ENCODE results near the gene PSPC1. TPM values are rescaled to one million over a fixed set of nuclear protein-coding genes. Genes with fewer than 3 reads are reported as not detected.
A peak's percentile ranks its signal among the peaks of the same experiment; 100 is the strongest.
"Not testable (repeated sequence)": the region's sequence is repeated elsewhere in the genome, so short reads cannot be mapped to it uniquely, and the experiment has no call there.

Gene PSPC1, protein sequence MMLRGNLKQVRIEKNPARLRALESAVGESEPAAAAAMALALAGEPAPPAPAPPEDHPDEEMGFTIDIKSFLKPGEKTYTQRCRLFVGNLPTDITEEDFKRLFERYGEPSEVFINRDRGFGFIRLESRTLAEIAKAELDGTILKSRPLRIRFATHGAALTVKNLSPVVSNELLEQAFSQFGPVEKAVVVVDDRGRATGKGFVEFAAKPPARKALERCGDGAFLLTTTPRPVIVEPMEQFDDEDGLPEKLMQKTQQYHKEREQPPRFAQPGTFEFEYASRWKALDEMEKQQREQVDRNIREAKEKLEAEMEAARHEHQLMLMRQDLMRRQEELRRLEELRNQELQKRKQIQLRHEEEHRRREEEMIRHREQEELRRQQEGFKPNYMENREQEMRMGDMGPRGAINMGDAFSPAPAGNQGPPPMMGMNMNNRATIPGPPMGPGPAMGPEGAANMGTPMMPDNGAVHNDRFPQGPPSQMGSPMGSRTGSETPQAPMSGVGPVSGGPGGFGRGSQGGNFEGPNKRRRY
- total RNA-seq (10 to 100 TPM; 75.2 to 84.9 TPM), total RNA-seq (98.7 to 139 reads per million in 2 donors)

DNA sequence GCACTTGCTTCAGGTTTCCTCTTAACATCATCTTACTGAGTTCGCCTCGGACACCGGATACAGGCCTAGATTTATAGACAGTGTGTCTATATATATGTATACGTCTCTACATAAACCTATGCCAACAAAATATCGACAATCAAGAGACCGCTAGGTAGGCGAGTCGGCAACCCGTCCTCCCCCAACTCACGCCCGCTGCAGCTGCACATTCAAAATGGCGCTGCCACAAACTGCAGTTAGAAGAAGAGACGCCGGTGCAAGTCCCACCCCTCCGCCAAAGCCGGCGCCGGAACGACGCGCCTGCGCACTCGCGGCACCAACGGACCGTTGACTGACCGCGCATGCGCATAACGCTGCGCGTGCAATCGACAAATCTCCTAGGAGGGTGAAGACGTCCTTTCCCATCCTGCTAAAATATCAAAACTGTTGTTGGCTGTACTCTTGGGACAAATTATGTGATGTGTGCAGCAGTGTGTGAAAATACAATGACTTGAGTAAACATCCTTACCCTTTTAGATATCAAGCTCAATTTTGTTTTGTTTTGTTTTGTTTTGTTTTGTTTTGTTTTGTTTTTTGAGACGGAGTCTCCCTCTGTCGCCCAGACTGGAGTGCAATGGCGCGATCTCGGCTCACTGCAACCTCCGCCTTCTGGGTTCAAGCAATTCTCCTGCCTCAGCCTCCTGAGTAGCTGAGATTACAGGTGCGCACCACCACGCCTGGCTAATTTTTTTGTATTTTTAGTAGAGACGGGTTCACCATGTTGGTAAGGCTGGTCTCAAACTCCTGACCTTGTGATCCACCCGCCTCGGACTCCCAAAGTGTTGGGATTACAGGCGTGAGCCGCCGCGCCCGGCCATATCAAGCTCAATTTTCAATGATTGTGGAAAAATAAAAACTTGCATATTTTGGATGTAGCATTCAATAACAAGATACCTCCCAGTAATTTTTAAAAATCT is at the start of gene PSPC1:
Gene PSPC1, minus strand, starts transcription at position 219 of the 956 bp plus-strand sequence. Its CDS starts 188 bp downstream, at position 31.
- Mint-ChIP-seq H3K4me1 (peaks cover 10% of the 10 kb centered on the region), H3K4me3 (peak within 1 kb of the TSS; percentile 88), H3K27ac (peak within 1 kb of the TSS; percentile 91)
- H3K36me3 Mint-ChIP-seq (ENCODE audit: low read depth); H3K9me3 ChIP-seq (ENCODE audit: control insufficient read depth, low read length, poor library complexity, severe bottlenecking); H3K27me3 Mint-ChIP-seq: not testable (repeated sequence)
- ATAC-seq (peak; percentile 91), DNase-seq (peak; percentile 95 to 96 (median 96))

DNA sequence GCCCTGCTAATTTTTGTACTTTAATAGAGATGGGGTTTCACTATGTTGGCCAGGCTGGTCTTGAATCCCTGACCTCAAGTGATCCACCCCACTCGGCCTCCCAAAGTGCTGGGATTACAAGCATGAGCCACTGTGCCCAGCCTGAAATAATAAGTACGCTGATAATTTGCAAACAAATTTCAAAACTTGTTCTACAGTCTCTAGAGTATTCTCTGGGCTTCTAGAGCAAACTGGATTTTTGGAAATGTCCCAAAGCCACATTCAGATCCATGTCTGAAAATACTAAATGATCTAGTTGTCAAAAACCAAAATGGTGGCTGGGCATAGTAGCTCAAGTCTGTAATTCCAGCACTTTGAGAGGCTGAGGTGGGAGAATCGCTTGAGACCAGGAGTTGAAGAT is 39.9 kb upstream of the PSPC1 start:
- Mint-ChIP-seq H3K27me3 (no peaks in the 10 kb centered on the region), H3K4me1 (peaks cover 2% of the 10 kb centered on the region), H3K4me3 (no peak overlapping the region), H3K36me3 (ENCODE audit: low read depth) (peaks cover 10% of the 10 kb centered on the region), H3K27ac (no peak overlapping the region)
- ATAC-seq (no peak), DNase-seq (no peak)
- H3K9me3 ChIP-seq (ENCODE audit: control insufficient read depth, low read length, poor library complexity, severe bottlenecking) = no peaks in the 10 kb centered on the region

DNA sequence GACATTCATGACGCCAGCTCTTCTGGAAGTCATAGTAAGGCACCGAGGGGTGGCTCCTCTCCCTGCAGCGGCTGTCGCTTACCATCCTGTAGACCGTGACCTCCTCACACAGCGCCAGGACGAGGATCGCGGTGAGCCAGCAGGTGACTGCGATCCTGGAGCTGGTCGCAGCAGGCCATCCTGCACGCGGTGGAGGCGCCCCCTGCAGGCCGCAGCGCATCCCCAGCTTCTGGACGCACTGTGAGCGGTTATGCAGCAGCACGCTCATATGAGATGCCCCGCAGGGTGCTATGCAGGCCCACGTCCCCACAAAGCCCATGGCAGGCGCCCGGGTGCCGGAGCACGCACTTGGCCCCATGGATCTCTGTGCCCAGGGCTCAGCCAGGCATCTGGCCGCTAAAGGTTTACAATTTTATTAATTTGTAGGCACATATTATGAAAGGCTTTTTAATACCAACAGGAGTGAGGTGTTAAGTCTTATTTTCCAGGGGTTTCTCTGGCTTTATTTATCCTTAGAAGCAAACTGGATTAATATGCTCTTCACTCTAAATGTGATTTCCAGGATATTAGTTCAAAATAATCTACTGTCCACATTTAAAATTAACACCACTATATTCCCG is 35.6 kb upstream of the PSPC1 start:
- Mint-ChIP-seq H3K4me3 (no peak overlapping the region), H3K36me3 (ENCODE audit: low read depth) (peaks cover 9% of the 10 kb centered on the region), H3K4me1 (peaks cover 2% of the 10 kb centered on the region), H3K27ac (peak overlapping the region; percentile 51), H3K27me3 (no peaks in the 10 kb centered on the region)
- no peaks in the 10 kb centered on the region for H3K9me3 ChIP-seq (ENCODE audit: control insufficient read depth, low read length, poor library complexity, severe bottlenecking)
- ATAC-seq = peak; percentile 53
- peak; percentile 7 to 12 (median 11) for DNase-seq

DNA sequence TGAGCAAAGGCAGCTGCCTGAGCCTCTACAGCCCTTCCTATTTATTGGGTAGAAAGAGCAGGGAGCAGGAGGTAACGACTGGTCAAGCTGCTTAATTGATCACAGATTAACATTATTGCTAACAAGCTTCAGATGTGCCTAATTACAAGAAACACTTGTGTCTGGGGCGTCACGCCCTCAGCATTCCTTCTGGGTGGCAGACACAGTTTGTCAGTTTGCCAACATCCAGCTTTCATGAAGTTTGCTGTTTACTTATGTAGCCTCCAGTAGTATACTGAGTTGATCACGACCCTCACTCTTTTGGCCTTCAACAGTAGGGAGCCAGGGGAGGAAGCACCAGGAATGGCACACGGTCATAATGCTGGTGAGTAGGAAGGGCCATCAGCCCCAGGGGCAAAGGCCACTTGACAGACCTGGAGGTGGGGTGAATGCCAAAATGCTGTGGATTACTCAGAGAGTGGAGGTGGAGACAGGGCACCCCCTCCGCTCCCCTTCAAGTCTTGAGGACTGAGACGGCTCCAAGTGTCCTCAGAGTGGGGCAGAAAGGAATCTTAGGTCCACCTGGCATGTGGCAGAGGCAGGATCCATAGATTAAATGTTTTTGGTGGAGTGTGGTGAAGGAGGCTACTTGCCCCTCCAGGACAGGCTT is 34.9 kb upstream of the PSPC1 start:
- Mint-ChIP-seq H3K27ac (no peak overlapping the region), H3K27me3 (no peaks in the 10 kb centered on the region), H3K4me3 (no peak overlapping the region), H3K36me3 (ENCODE audit: low read depth) (peaks cover 9% of the 10 kb centered on the region), H3K4me1 (peaks cover 2% of the 10 kb centered on the region)
- H3K9me3 ChIP-seq (ENCODE audit: control insufficient read depth, low read length, poor library complexity, severe bottlenecking) = no peaks in the 10 kb centered on the region
- DNase-seq = no peak
- ATAC-seq = no peak

DNA sequence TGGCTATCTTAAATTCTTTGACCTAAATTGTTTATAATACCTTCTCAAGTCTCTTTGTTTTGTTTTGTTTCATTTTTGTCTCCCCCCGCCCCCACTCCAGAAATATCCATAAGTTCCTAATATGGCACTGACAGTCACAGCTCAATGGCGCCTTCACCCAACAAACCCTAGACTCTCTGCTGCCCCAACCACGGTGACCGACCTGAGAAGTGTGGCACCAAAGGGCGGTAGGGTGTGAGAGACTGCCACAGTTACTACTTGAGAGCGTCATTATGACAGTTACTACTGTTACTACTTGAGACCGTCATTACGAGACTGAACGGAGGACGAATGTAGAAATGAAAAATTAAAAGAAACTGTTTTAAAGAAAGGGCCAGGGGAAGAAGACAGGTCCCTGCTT is 34.4 kb upstream of the PSPC1 start:
- DNase-seq (no peak), ATAC-seq (no peak)
- H3K4me3 Mint-ChIP-seq = no peak overlapping the region

DNA sequence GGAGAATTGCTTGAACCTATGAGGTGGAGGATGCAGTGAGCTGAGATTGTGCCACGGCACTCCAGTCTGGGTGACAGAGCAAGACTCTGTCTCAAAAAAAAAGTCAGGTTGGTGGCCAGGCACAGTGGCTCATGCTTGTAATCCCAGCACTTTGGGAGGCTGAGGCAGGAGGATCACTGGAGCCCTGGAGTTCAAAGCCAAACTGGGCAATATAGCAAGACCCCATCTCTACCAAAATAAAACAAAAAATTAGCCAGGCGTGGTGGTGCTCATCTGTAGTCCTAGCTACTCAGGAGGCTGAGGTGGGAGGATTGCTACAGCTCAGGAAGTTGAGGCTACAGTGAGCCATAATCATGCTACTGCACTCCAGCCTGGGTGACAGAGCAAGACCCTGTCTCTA is 33.1 kb upstream of the PSPC1 start:
- not testable (repeated sequence) for H3K27me3 Mint-ChIP-seq; H3K9me3 ChIP-seq (ENCODE audit: control insufficient read depth, low read length, poor library complexity, severe bottlenecking); H3K36me3 Mint-ChIP-seq (ENCODE audit: low read depth); DNase-seq; ATAC-seq; H3K4me3 Mint-ChIP-seq; H3K4me1 Mint-ChIP-seq; H3K27ac Mint-ChIP-seq

More for the DNA sequence above, 34.4 kb upstream of the PSPC1 start:
- Mint-ChIP-seq H3K27ac (no peak overlapping the region), H3K36me3 (ENCODE audit: low read depth) (peaks cover 9% of the 10 kb centered on the region), H3K4me1 (peaks cover 2% of the 10 kb centered on the region), H3K27me3 (no peaks in the 10 kb centered on the region)
- H3K9me3 ChIP-seq (ENCODE audit: control insufficient read depth, low read length, poor library complexity, severe bottlenecking) = no peaks in the 10 kb centered on the region

DNA sequence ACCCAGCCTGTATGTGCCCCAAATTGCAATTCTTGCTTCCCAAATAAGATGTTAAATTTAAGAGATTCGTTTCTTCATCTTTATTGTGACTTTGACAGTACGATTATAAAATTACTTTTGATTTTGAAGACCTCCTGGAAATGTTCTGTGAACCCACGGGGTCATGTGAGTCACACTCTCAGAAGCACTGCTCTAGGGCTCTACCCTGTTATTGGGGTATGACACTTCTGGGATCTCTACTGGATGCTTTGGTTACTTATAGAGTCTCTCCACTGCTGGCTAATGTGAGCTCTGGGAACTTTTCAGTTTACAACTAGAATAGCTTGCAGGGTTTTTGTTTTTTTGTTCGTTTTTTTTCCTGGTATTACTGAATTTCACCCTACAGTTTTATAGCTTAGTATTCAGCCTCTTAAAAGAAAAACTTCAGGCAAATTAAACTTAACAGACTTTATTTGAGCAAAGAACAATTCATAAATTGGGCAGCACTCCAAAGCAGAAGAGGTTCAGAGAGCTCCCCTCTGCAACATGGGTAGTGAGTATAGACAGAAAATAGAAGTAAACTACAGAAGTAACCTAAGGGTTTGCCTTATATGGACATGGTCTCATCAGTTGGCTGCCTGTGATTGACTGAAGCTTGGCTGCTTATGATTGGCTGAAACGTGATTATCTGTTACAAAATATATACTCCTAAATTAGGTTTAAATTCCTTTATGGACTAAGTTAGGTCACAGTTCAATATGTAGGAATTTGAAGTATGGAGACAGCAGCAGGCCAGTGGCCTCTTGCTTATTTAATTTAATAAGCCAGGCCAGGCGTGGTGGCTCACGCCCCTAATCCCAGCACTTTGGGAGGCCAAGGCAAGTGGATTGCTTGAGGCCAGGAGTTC is 28.5 kb upstream of the PSPC1 start:
- Mint-ChIP-seq H3K27ac (no peak overlapping the region), H3K4me1 (no peaks in the 10 kb centered on the region), H3K27me3 (no peaks in the 10 kb centered on the region), H3K36me3 (ENCODE audit: low read depth) (no peaks in the 10 kb centered on the region), H3K4me3 (no peak overlapping the region)
- H3K9me3 ChIP-seq (ENCODE audit: control insufficient read depth, low read length, poor library complexity, severe bottlenecking) = no peaks in the 10 kb centered on the region
- DNase-seq = no peak
- ATAC-seq = no peak

DNA sequence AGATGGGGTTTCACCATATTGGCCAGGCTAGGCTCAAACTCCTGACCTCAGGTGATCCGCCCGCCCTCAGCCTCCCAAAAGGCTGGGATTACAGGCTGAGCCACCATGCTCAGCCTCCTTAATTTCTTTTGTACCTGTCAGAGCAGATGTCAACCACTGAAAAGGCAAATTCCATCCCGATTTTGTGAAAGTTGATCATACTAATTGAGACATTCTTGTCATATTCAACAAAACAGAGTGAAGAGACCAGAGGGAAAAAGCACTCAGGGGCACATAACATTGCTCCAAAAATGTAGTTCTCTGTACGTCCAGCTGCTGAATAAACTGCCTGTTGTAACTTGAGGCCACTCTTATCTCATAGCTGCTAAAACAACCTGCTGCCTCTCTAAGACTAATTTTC is 27.4 kb upstream of the PSPC1 start:
- DNase-seq = no peak
- H3K9me3 ChIP-seq (ENCODE audit: control insufficient read depth, low read length, poor library complexity, severe bottlenecking) = no peaks in the 10 kb centered on the region
- Mint-ChIP-seq H3K27me3 (no peaks in the 10 kb centered on the region), H3K36me3 (ENCODE audit: low read depth) (no peaks in the 10 kb centered on the region), H3K27ac (no peak overlapping the region), H3K4me1 (no peaks in the 10 kb centered on the region), H3K4me3 (no peak overlapping the region)
- ATAC-seq = no peak

DNA sequence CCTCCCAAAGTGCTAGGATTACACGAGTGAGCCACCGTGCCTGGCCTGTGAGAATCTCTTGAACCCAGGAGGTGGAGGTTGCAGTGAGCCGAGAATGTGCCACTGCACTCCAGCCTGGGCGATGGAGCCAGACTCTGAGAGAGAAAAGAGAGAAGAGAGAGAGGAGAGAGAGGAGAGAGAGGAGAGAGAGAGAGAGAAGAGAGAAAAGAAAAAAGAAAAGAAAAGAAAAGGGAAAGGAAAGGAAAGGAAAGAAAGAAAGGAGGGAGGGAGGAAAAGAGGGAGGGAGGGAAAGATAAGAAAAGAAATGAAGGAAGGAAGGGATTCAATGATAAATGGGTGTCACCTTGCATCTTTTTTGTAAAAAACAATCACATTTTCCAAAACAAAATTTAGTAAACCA is 23.0 kb upstream of the PSPC1 start:
- no peak for ATAC-seq
- H3K27ac Mint-ChIP-seq = no peak overlapping the region
- no peak overlapping the region for H3K4me3 Mint-ChIP-seq

DNA sequence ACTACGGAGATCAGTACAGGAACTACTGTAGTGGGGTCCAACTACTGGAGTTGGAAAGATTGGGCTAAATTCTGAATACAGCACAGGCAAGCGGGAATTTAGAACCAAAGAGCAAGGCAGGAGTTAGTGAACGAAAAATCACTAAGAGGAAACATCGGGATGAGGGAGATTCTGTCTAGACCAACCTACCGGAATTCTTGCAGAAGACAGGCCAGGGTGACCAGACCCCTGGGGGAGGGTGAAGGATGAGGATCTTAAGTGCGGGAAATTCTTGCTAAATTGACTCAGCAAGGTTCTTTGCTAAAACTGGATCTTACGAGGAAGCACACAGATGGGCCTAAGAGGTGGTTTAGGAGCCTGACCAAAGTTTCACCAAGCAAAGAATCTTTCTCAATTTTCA is 13.2 kb upstream of the PSPC1 start:
- no peaks in the 10 kb centered on the region for H3K36me3 Mint-ChIP-seq (ENCODE audit: low read depth)

More for the DNA sequence above, 23.0 kb upstream of the PSPC1 start:
- Mint-ChIP-seq H3K27me3 (no peaks in the 10 kb centered on the region), H3K4me1 (no peaks in the 10 kb centered on the region), H3K36me3 (ENCODE audit: low read depth) (no peaks in the 10 kb centered on the region)
- H3K9me3 ChIP-seq (ENCODE audit: control insufficient read depth, low read length, poor library complexity, severe bottlenecking) = no peaks in the 10 kb centered on the region
- no peak for DNase-seq

DNA sequence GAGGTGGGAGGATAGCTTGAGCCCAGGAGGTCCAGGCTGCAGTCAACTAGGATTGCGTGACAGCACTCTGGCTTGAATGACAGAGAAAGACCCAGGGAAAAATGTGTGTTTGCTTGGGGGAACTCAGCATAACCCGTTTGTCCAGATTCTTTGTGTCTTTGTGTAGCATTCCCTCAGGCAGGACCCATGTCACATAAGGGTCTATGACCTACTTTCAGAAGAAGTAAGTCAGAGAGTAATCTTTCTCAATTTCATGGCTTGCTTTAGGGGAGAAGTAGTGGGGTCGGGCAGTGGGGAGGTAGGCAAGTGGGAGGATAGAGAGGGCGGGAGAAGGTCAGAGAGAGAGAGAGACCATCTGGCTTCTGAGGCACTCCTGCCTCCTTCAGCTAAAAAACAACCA is 11.9 kb upstream of the PSPC1 start:
- no peaks in the 10 kb centered on the region for H3K9me3 ChIP-seq (ENCODE audit: control insufficient read depth, low read length, poor library complexity, severe bottlenecking)
- Mint-ChIP-seq H3K27me3 (no peaks in the 10 kb centered on the region), H3K27ac (no peak overlapping the region), H3K4me1 (peaks cover 2% of the 10 kb centered on the region), H3K4me3 (no peak overlapping the region), H3K36me3 (ENCODE audit: low read depth) (peaks cover 2% of the 10 kb centered on the region)
- no peak for ATAC-seq
- DNase-seq = no peak

More for the DNA sequence above, 13.2 kb upstream of the PSPC1 start:
- no peaks in the 10 kb centered on the region for H3K9me3 ChIP-seq (ENCODE audit: control insufficient read depth, low read length, poor library complexity, severe bottlenecking)
- Mint-ChIP-seq H3K4me3 (no peak overlapping the region), H3K4me1 (peaks cover 2% of the 10 kb centered on the region), H3K27ac (no peak overlapping the region), H3K27me3 (no peaks in the 10 kb centered on the region)
- DNase-seq (no peak), ATAC-seq (no peak)

All from T-helper 17 cell (primary cell).